Body of pancreas (tissue), 4 donors: Measurements from ENCODE around the gene NUBP2.

Experiments
- POLR2A ChIP-seq, 3 donors: fragments of 450-650 bp; IDR thresholded peaks; one replicate each; pipeline ENCODE4 v1.6.1; 2016; ENCODE audit warnings: antibody characterized with exemption in 3 of 3, mild to moderate bottlenecking in 2 of 3
- TF ChIP-seq, protein P1 (sequence below), 7 experiments: fragments of 450-650 bp in 4 of 7; fragments of 200-600 bp in 3 of 7; sonication (generic) in 3 of 7; IDR thresholded peaks; one replicate each; pipeline ENCODE4 v1.5.1; 2016 to 2019; ENCODE audit warnings: antibody characterized with exemption in 7 of 7

DNA sequence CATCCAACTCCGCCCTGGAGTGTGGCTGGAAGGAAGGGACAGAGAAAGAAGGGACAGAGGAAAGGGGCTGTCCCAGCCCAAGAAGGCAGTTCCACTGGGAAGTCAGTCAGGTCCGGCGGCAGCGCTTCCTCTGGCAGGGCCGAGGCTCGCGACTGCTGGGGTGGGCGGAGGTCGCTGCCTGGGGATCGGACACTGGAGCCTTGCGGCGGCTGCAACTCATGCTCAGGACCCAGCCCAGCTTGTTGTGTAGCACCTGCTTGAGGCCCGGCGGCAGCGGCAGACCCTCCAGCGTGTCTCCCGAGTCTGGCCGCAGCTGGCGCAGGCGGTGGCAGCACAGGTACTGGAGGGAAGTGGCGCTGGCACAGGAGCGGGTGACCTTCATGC lies 5.8 kb upstream of the NUBP2 start:
- TF ChIP-seq, protein P1, sequence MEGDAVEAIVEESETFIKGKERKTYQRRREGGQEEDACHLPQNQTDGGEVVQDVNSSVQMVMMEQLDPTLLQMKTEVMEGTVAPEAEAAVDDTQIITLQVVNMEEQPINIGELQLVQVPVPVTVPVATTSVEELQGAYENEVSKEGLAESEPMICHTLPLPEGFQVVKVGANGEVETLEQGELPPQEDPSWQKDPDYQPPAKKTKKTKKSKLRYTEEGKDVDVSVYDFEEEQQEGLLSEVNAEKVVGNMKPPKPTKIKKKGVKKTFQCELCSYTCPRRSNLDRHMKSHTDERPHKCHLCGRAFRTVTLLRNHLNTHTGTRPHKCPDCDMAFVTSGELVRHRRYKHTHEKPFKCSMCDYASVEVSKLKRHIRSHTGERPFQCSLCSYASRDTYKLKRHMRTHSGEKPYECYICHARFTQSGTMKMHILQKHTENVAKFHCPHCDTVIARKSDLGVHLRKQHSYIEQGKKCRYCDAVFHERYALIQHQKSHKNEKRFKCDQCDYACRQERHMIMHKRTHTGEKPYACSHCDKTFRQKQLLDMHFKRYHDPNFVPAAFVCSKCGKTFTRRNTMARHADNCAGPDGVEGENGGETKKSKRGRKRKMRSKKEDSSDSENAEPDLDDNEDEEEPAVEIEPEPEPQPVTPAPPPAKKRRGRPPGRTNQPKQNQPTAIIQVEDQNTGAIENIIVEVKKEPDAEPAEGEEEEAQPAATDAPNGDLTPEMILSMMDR (IDR thresholded peaks at IDR 0.05), result no peak
- no peak for TF ChIP-seq POLR2A (IDR thresholded peaks at IDR 0.05)
